ENCODE data around the gene CTDSPL.

GRCh38 chr3:37953707-37954394 is 92.2 kb downstream of the CTDSPL start:
- TF ChIP-seq EZH2 (IDR thresholded peaks at IDR 0.05; ENCODE audit: insufficient read depth, poor library complexity, severe bottlenecking) (no peak), EZH2phosphoT487 (IDR thresholded peaks at IDR 0.05; ENCODE audit: insufficient read depth, low read depth) (no peak)
